ENCODE measurements around the gene UTS2B. TPM values are rescaled to one million over a fixed set of nuclear protein-coding genes. Genes with fewer than 3 reads are reported as not detected.

UTS2B gene
- total and polyA plus RNA-seq, 10 of the 15 experiments (the other 5 are each of a cell fraction or from before 2014, with no cell fraction given), result 0.15 to 0.72 (median 0.44) TPM

DNA sequence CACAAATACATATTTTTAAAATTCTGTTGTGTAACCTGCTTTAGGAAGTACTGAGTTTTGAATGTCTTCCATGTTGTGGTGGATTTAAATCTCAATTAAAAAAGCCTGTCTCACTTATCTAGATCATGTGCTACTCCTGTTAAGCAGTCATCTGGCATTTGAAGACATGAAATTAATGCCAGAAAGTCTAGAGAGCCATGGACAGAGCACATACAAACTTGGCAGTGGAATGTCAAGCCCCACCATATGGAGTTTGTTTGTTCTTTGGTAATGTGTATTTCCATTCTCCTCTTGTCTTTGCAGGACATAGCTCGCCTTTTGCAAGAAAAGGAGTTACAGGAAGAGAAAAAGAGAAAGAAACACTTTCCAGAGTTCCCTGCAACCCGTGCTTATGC is 39.3 kb upstream of the UTS2B start:
- no TSS peak for BruUV-seq (replicated peaks)
- SMC1A ChIA-PET (ENCODE audit: uncharacterized antibody, unreplicated experiment), result interaction anchor here (0.6 to 1.8 kb wide), 3 partner anchors 10 to 30 kb away, joined by 3 to 5 read pairs (median 5); no protein-coding TSS in a partner anchor
- WGBS (ENCODE audit: insufficient coverage, insufficient replicate concordance, low lambda C conversion rate, missing lambda C conversion rate), result 100% methylated on average over 2 of the region's 2 CpGs
- DNase-seq (ENCODE audit: low read depth, low spot score), result no peak
- ATAC-seq, result no peak
- TF ChIP-seq SMAD1 (IDR thresholded peaks at IDR 0.05; ENCODE audit: low read depth, partially characterized antibody), result no peak
- TF ChIP-seq BACH1 (IDR thresholded peaks at IDR 0.05; ENCODE audit: borderline replicate concordance), result no peak
- TF ChIP-seq RELA (IDR thresholded peaks at IDR 0.05; ENCODE audit: borderline replicate concordance, partially characterized antibody), result no peak
- no peak for TF ChIP-seq PML (IDR thresholded peaks at IDR 0.05; ENCODE audit: low read length)
- TF ChIP-seq FOS (IDR thresholded peaks at IDR 0.05; ENCODE audit: borderline replicate concordance, extremely low read depth, insufficient read length), result no peak
- TF ChIP-seq SREBF1 (IDR thresholded peaks at IDR 0.05; ENCODE audit: low read length), result no peak
- TF ChIP-seq PAX5 (IDR thresholded peaks at IDR 0.05; ENCODE audit: borderline replicate concordance, low read depth, low read length), result no peak
- TF ChIP-seq, protein P1, sequence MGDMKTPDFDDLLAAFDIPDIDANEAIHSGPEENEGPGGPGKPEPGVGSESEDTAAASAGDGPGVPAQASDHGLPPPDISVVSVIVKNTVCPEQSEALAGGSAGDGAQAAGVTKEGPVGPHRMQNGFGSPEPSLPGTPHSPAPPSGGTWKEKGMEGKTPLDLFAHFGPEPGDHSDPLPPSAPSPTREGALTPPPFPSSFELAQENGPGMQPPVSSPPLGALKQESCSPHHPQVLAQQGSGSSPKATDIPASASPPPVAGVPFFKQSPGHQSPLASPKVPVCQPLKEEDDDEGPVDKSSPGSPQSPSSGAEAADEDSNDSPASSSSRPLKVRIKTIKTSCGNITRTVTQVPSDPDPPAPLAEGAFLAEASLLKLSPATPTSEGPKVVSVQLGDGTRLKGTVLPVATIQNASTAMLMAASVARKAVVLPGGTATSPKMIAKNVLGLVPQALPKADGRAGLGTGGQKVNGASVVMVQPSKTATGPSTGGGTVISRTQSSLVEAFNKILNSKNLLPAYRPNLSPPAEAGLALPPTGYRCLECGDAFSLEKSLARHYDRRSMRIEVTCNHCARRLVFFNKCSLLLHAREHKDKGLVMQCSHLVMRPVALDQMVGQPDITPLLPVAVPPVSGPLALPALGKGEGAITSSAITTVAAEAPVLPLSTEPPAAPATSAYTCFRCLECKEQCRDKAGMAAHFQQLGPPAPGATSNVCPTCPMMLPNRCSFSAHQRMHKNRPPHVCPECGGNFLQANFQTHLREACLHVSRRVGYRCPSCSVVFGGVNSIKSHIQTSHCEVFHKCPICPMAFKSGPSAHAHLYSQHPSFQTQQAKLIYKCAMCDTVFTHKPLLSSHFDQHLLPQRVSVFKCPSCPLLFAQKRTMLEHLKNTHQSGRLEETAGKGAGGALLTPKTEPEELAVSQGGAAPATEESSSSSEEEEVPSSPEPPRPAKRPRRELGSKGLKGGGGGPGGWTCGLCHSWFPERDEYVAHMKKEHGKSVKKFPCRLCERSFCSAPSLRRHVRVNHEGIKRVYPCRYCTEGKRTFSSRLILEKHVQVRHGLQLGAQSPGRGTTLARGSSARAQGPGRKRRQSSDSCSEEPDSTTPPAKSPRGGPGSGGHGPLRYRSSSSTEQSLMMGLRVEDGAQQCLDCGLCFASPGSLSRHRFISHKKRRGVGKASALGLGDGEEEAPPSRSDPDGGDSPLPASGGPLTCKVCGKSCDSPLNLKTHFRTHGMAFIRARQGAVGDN (IDR thresholded peaks at IDR 0.05), result no peak
- no peak for TF ChIP-seq KAT2A (conservative IDR thresholded peaks at IDR 0.05; ENCODE audit: control insufficient read depth, low read depth, low read length)
- TF ChIP-seq DPF2 (IDR thresholded peaks at IDR 0.05), result no peak
- no peak for TF ChIP-seq NFIC (IDR thresholded peaks at IDR 0.05; ENCODE audit: low read depth, low read length)
- Histone ChIP-seq H3K4me2 (ENCODE audit: control insufficient read depth, insufficient read depth) (no peak overlapping the region), H3K9me3 (replicated peaks; ENCODE audit: control insufficient read depth, insufficient read depth, low read length) (no peaks in the 10 kb centered on the region), H3K79me2 (ENCODE audit: control insufficient read depth, insufficient read depth, low read length) (no peaks in the 10 kb centered on the region), H3K36me3 (ENCODE audit: control insufficient read depth in 2 of 2, insufficient read depth in 2 of 2, low read length in 1 of 2) (peaks cover 0 to 6% of the 10 kb centered on the region in 2 experiments; a peak in 3 of 4 replicates), H3K27ac (ENCODE audit: control insufficient read depth, insufficient read depth) (no peak overlapping the region), H3K4me3 (no peak overlapping the region), H3K27me3 (replicated peaks in 1 of 2; ENCODE audit: control insufficient read depth in 2 of 2, insufficient read depth in 2 of 2, low read length in 1 of 2) (no peaks in the 10 kb centered on the region), H2AFZ (ENCODE audit: control insufficient read depth, low read depth, low read length) (no peak overlapping the region), H3K4me1 (ENCODE audit: control insufficient read depth, insufficient read depth, low read length) (no peaks in the 10 kb centered on the region), H3K9ac (ENCODE audit: control insufficient read depth, insufficient read depth, low read length) (no peak overlapping the region), H4K20me1 (ENCODE audit: control insufficient read depth, insufficient read depth) (no peaks in the 10 kb centered on the region)
- RAD21 ChIA-PET (ENCODE audit: unreplicated experiment), result no interaction called here
- in situ Hi-C loops (cut with MboI), result no loop called here
- POLR2A ChIA-PET, result no interaction called here
- no peak for FAIRE-seq
- intact Hi-C loops (cut with micrococcal nuclease; ENCODE audit: unreplicated experiment), result no loop called here
- CTCF ChIA-PET, result no interaction called here
